Fibroblast of lung (primary cell): ENCODE results near the gene PITPNB. TPM values are rescaled to one million over a fixed set of nuclear protein-coding genes. Genes with fewer than 3 reads are reported as not detected.

Experiments
- DNase-seq, 2 donors: peaks; one replicate each; pipeline versions ENCODE4 v3.0.0 to v3.0.0-alpha.2; 2010; ENCODE audit warnings: low read depth in 2 of 2
- H2AFZ ChIP-seq: 2 replicates; pipeline ENCODE4 v1.5.1; 2012; ENCODE audit warnings: low read length, control low read depth, inconsistent platforms
- H3K27ac ChIP-seq: 2 replicates; pipeline ENCODE4 v1.5.1; 2011; ENCODE audit warnings: low read length, control low read depth; ENCODE audit not compliant: insufficient read depth
- H3K27me3 ChIP-seq: 2 replicates; pipeline ENCODE4 v1.5.1; 2011; ENCODE audit warnings: mild to moderate bottlenecking, low read length; ENCODE audit not compliant: control insufficient read depth, insufficient read depth
- H3K36me3 ChIP-seq: 2 replicates; pipeline ENCODE4 v1.5.1; 2011; ENCODE audit warnings: low read length; ENCODE audit not compliant: control insufficient read depth, insufficient read depth
- H3K4me1 ChIP-seq: 2 replicates; pipeline ENCODE4 v1.5.1; 2011; ENCODE audit warnings: low read length; ENCODE audit not compliant: control insufficient read depth, insufficient read depth; ENCODE audit errors: extremely low read depth
- H3K4me2 ChIP-seq: 2 replicates; pipeline ENCODE4 v1.5.1; 2011; ENCODE audit warnings: low read length, control low read depth; ENCODE audit not compliant: insufficient read depth; ENCODE audit errors: extremely low read depth
- H3K4me3 ChIP-seq, 4 experiments: fragments of 200-600 bp in 1 of 4; sonication (generic) in 1 of 4; replicated peaks in 1 of 4; 2 replicates each; pipeline ENCODE4 v1.5.1; 2011 to 2016; ENCODE audit warnings: low read length in 4 of 4, low read depth in 3 of 4, mild to moderate bottlenecking in 3 of 4, control low read depth in 2 of 4, inconsistent platforms in 1 of 4, mixed read lengths in 1 of 4; ENCODE audit not compliant: insufficient read depth in 1 of 4; ENCODE audit errors: control extremely low read depth in 1 of 4
- H3K79me2 ChIP-seq: 2 replicates; pipeline ENCODE4 v1.5.1; 2012; ENCODE audit warnings: mild to moderate bottlenecking, low read length, inconsistent platforms; ENCODE audit not compliant: control insufficient read depth, insufficient read depth
- H3K9ac ChIP-seq: 2 replicates; pipeline ENCODE4 v1.5.1; 2011; ENCODE audit warnings: mild to moderate bottlenecking, low read length, control low read depth; ENCODE audit not compliant: insufficient read depth
- H3K9me3 ChIP-seq: 2 replicates; pipeline ENCODE4 v1.5.1; 2012; ENCODE audit warnings: low read depth, low read length; ENCODE audit not compliant: control insufficient read depth, insufficient read depth
- H4K20me1 ChIP-seq: 2 replicates; pipeline ENCODE4 v1.5.1; 2011; ENCODE audit warnings: low read length; ENCODE audit not compliant: control insufficient read depth, insufficient read depth; ENCODE audit errors: extremely low read depth
- EZH2 ChIP-seq: IDR thresholded peaks from 2 replicates; pipeline ENCODE4 v1.5.1; 2012; ENCODE audit warnings: low read length, control low read depth, mild to moderate bottlenecking; ENCODE audit errors: missing control alignments
- polyA plus RNA-seq, 2 donors: library from polyadenylated mRNA; depleted of rRNA in 1 of 2; stranded (reverse) in 1 of 2; unstranded in 1 of 2; fragments of >200 nt; gene quantifications; 2 replicates each; pipeline ENCODE4 v1.2.1, GENCODE V29; 2011 to 2012; ENCODE audit warnings: missing spikeins in 1 of 2
- total RNA-seq: library from RNA; depleted of rRNA; stranded (reverse); fragments of >200 nt; gene quantifications from 2 replicates; pipeline ENCODE4 v1.2.1, GENCODE V29; 2014
- TF ChIP-seq, protein P1 (sequence below), 2 donors: IDR thresholded peaks in 1 of 2; conservative IDR thresholded peaks in 1 of 2; 1 replicate in 1 of 2; 2 replicates in 1 of 2; pipeline ENCODE4 v1.5.1; 2011 to 2012; ENCODE audit warnings: low read length in 2 of 2, control low read depth in 1 of 2, inconsistent platforms in 1 of 2, low read depth in 1 of 2, mild to moderate bottlenecking in 1 of 2

Gene PITPNB
- total and polyA plus RNA-seq, 2 donors (not counting 1 experiment from before 2014, with no cell fraction given): 42.4 to 79.4 TPM

DNA sequence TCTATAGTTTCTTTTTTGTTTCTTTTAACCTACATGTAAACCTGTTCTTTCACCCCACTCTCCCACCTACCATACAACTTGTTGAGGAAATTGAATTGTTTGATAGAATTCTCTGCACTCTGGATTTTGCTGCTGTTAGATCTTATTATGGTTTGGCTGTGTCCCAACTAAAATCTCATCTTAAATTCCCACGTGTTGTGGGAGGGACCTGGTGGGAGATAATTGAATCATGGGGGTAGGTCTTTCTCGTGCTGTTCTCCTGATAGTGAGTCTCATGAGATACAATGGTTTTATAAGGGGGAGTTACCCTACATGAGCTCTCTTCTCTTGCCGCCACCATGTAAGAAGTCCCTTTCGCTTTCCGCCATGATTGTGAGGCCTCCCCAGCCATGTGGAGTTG is 15.0 kb upstream of the PITPNB start:
- no peak overlapping the region for H2AFZ ChIP-seq
- no peak overlapping the region for H3K4me2 ChIP-seq
- H4K20me1 ChIP-seq: no peaks in the 10 kb centered on the region
- no peaks in the 10 kb centered on the region for H3K27me3 ChIP-seq
- DNase-seq: no peak
- TF ChIP-seq, protein P1, sequence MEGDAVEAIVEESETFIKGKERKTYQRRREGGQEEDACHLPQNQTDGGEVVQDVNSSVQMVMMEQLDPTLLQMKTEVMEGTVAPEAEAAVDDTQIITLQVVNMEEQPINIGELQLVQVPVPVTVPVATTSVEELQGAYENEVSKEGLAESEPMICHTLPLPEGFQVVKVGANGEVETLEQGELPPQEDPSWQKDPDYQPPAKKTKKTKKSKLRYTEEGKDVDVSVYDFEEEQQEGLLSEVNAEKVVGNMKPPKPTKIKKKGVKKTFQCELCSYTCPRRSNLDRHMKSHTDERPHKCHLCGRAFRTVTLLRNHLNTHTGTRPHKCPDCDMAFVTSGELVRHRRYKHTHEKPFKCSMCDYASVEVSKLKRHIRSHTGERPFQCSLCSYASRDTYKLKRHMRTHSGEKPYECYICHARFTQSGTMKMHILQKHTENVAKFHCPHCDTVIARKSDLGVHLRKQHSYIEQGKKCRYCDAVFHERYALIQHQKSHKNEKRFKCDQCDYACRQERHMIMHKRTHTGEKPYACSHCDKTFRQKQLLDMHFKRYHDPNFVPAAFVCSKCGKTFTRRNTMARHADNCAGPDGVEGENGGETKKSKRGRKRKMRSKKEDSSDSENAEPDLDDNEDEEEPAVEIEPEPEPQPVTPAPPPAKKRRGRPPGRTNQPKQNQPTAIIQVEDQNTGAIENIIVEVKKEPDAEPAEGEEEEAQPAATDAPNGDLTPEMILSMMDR (conservative IDR thresholded peaks at IDR 0.05 in 1 of 2, IDR thresholded peaks at IDR 0.05 in 1 of 2; ENCODE audit: low read depth in 1 of 2, low read length in 2 of 2): no peak
- TF ChIP-seq EZH2: no peak
- no peaks in the 10 kb centered on the region for H3K9me3 ChIP-seq
- no peak overlapping the region for H3K4me3 ChIP-seq
- H3K4me1 ChIP-seq: no peaks in the 10 kb centered on the region
- H3K79me2 ChIP-seq: no peaks in the 10 kb centered on the region
- no peak overlapping the region for H3K27ac ChIP-seq
- H3K9ac ChIP-seq: no peak overlapping the region
- no peaks in the 10 kb centered on the region for H3K36me3 ChIP-seq

DNA sequence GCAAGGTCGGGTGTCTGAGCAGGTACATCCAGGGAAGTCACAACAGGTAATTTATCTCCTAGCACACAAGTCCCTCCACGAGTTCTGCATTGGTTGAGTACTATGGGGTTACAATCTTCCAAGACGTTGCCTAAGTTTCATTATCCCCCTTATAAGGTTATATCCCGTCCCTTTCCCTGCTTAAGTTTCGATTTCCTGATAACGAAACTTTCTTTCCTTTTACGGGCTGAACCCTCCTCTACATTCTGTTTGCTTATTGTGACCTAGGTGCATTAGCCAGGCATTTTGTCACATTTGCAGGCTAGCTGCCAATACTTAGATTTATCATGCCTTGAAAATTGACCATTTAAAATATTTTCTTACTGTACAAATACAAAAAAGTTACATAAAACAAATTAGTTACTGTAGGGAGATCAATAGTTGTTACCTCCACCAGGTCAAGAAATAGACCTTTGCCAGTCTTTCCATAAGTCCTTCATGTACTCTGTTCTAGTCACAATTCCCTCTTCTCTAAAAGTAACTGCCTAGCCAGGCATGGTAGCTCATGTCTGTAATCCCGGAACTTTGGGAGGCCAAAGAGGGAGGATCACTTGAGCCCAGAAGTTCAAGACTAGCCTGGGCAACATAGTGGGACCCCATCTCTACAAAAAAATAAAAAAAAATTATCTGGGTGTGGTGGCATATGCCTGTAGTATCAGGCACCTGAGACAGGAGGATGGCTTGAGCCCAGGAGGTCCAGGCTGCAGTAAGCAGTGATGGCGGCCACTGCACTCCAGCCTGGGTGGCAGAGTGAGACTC is 14.3 kb upstream of the PITPNB start:
- Histone ChIP-seq H3K9me3 (no peaks in the 10 kb centered on the region), H3K27ac (no peak overlapping the region), H3K36me3 (no peaks in the 10 kb centered on the region), H3K4me2 (no peak overlapping the region), H3K4me1 (no peaks in the 10 kb centered on the region), H3K27me3 (no peaks in the 10 kb centered on the region), H3K4me3 (no peak overlapping the region), H4K20me1 (no peaks in the 10 kb centered on the region), H3K79me2 (no peaks in the 10 kb centered on the region), H3K9ac (no peak overlapping the region), H2AFZ (no peak overlapping the region)
- TF ChIP-seq EZH2: no peak
- TF ChIP-seq, protein P1 (conservative IDR thresholded peaks at IDR 0.05 in 1 of 2, IDR thresholded peaks at IDR 0.05 in 1 of 2; ENCODE audit: low read depth in 1 of 2, low read length in 2 of 2): no peak
- DNase-seq: no peak

DNA sequence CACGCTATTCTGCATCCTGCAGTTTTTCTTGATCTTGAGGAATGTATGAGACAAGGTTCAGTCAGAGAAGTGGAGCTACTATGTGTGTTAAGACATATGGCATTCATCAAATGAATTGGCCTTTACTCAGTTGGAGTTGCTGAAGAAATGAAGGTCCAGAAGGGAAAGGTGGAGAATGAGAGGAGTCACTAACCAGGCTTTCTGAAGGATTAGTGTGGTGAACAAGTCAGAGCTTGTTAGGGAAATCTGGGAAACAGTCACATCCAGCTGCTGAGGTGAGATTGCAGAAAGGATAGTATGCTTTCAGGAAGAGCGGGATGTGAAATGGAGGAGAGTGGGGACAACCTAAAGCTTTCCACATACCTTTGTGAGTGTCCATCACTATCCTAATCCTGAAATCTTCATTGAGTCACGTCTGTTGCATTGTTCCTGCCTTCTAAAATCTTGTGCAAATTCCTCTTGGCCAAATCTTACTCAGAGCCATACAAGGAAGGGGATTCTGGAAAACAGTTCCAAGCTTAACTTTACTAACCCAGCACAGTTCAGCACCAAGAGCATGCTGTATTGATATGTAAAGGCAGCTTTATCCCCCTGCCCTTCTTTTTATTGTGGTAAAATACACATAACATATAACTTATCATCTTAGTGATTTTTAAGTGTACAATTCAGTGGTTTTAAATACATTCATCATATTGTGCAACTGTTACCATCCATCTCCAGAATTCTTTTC is 11.4 kb upstream of the PITPNB start:
- DNase-seq: no peak
- Histone ChIP-seq H3K9ac (no peak overlapping the region), H3K4me1 (no peaks in the 10 kb centered on the region), H3K27me3 (no peaks in the 10 kb centered on the region), H3K79me2 (no peaks in the 10 kb centered on the region), H3K9me3 (no peaks in the 10 kb centered on the region), H3K4me3 (no peak overlapping the region), H3K27ac (no peak overlapping the region), H3K36me3 (no peaks in the 10 kb centered on the region), H2AFZ (no peak overlapping the region), H4K20me1 (no peaks in the 10 kb centered on the region), H3K4me2 (no peak overlapping the region)
- TF ChIP-seq EZH2: no peak
- TF ChIP-seq, protein P1 (conservative IDR thresholded peaks at IDR 0.05 in 1 of 2, IDR thresholded peaks at IDR 0.05 in 1 of 2; ENCODE audit: low read depth in 1 of 2, low read length in 2 of 2): no peak
